ENCODE measurements around the gene NLE1. TPM values are rescaled to one million over a fixed set of nuclear protein-coding genes. Genes with fewer than 3 reads are reported as not detected.

NLE1 gene
- polyA plus RNA-seq, 1 of the 3 experiments (the other 2 are of a cell fraction) = 22.1 TPM

- TF ChIP-seq ZBTB33 (IDR thresholded peaks at IDR 0.05; ENCODE audit: borderline replicate concordance, low read depth) = 0 out of 2 replicates have a peak, but pooled peaks have one; percentile 33
- TF ChIP-seq, protein P1, sequence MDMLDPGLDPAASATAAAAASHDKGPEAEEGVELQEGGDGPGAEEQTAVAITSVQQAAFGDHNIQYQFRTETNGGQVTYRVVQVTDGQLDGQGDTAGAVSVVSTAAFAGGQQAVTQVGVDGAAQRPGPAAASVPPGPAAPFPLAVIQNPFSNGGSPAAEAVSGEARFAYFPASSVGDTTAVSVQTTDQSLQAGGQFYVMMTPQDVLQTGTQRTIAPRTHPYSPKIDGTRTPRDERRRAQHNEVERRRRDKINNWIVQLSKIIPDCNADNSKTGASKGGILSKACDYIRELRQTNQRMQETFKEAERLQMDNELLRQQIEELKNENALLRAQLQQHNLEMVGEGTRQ (IDR thresholded peaks at IDR 0.05; ENCODE audit: borderline replicate concordance, low read depth, low read length) = no peak; the same call in 1 of the 2 replicates
- peak; percentile 77 for TF ChIP-seq CHD2 (IDR thresholded peaks at IDR 0.05; ENCODE audit: low read length, partially characterized antibody)
- TF ChIP-seq RXRA (IDR thresholded peaks at IDR 0.05; ENCODE audit: borderline replicate concordance, low read depth) = no peak
- TF ChIP-seq TAF1 (IDR thresholded peaks at IDR 0.05; ENCODE audit: borderline replicate concordance, low read depth, low read length) = no peak
- TF ChIP-seq TEAD4 (IDR thresholded peaks at IDR 0.05; ENCODE audit: borderline replicate concordance, insufficient read depth) = no peak
- peak; percentile 97 for TF ChIP-seq ELF1 (IDR thresholded peaks at IDR 0.05)
- no peak for TF ChIP-seq EP300 (IDR thresholded peaks at IDR 0.05; ENCODE audit: borderline replicate concordance in 1 of 2, low read depth in 1 of 2, low read length in 1 of 2)
- TF ChIP-seq RCOR1 (IDR thresholded peaks at IDR 0.05; ENCODE audit: low read length) = no peak
- peak; percentile 72; the same call in 1 of the 2 replicates for TF ChIP-seq MAX (IDR thresholded peaks at IDR 0.05; ENCODE audit: low read depth)
These were observed 22.5 kb downstream of the NLE1 start, which contains the start of gene RAD51D (continued) for GRCh38 chr17:35119370-35120165.

- H3K4me1 ChIP-seq (ENCODE audit: control insufficient read depth in 1 of 2, insufficient read depth in 2 of 2, low read depth in 1 of 2, low read length in 1 of 2) = peaks cover 0 to 16% of the 10 kb centered on the region in 2 experiments; a peak in 1 of 4 replicates
- H3K27me3 ChIP-seq (ENCODE audit: insufficient read depth) = no peaks in the 10 kb centered on the region
- no peak overlapping the region for H2AFZ ChIP-seq (ENCODE audit: low read depth)
- peaks cover 3% of the 10 kb centered on the region for H3F3A ChIP-seq (replicated peaks; ENCODE audit: insufficient read depth)
- ChIA-PET POLR2A (no interaction called here), CTCF (interaction anchor here (1.1 to 4.0 kb wide), 5 partner anchors 22 to 698 kb away, joined by 3 to 25 read pairs (median 7); no protein-coding TSS in a partner anchor)
- H4K20me1 ChIP-seq (ENCODE audit: insufficient read depth) = no peaks in the 10 kb centered on the region
- H3K9ac ChIP-seq = no peak overlapping the region
- no peaks in the 10 kb centered on the region for H3K36me3 ChIP-seq (replicated peaks in 1 of 2; ENCODE audit: control insufficient read depth in 1 of 2, insufficient read depth in 2 of 2, low read length in 1 of 2)
- no peaks in the 10 kb centered on the region for H3K9me2 ChIP-seq
- DNase-seq = no peak
- H3K4me2 ChIP-seq = peak overlapping the region; percentile 78
- no peak overlapping the region for H3K4me3 ChIP-seq (ENCODE audit: low read depth in 2 of 2, low read length in 1 of 2)
- peaks cover 44% of the 10 kb centered on the region for H3K79me2 ChIP-seq (ENCODE audit: insufficient read depth)
- H3K27ac ChIP-seq (ENCODE audit: low read depth in 2 of 2, low read length in 1 of 2) = no peak overlapping the region
- TF ChIP-seq SMC3 (IDR thresholded peaks at IDR 0.05; ENCODE audit: low read depth, low read length) (peak; percentile 21), RAD21 (IDR thresholded peaks at IDR 0.05; ENCODE audit: low read length) (0 out of 2 replicates have a peak, but pooled peaks have one; percentile 16), CTCF (IDR thresholded peaks at IDR 0.05) (peak; percentile 35), ELF1 (IDR thresholded peaks at IDR 0.05) (no peak)
- H3K9me3 ChIP-seq = no peaks in the 10 kb centered on the region
These were observed 24.1 kb downstream of the NLE1 start for GRCh38 chr17:35117984-35118383.

All from SK-N-SH (cell line).